K562 (cell line): ENCODE measurements around the gene HRAS. TPM values are rescaled to one million over a fixed set of nuclear protein-coding genes. Genes with fewer than 3 reads are reported as not detected.
A peak's percentile ranks its signal among the peaks of the same experiment; 100 is the strongest.

Experiments
- BCLAF1 ChIP-seq, 2 experiments: fragments of 450-650 bp in 1 of 2; IDR thresholded peaks; 2 replicates each; pipeline ENCODE4 v1.6.1; 2011 to 2017; ENCODE audit warnings: low read depth in 2 of 2, antibody characterized with exemption in 1 of 2, borderline replicate concordance in 1 of 2, low read length in 1 of 2, mild to moderate bottlenecking in 1 of 2, mixed read lengths in 1 of 2; ENCODE audit not compliant: control insufficient read depth in 1 of 2
- CBX1 ChIP-seq: sonication (generic); IDR thresholded peaks from 2 replicates; pipeline ENCODE4 v1.6.1; 2016; ENCODE audit warnings: antibody characterized with exemption, low read depth, mild to moderate bottlenecking
- FOXA1 ChIP-seq: fragments of 450-650 bp; IDR thresholded peaks from 2 replicates; pipeline ENCODE4 v1.6.1; 2016; ENCODE audit warnings: mild to moderate bottlenecking, borderline replicate concordance
- RBFOX2 ChIP-seq: fragments of 200-400 bp; formaldehyde crosslinking; IDR thresholded peaks from 2 replicates; pipeline ENCODE4 v1.6.1; 2017; ENCODE audit warnings: low read depth, mild to moderate bottlenecking, low read length, moderate library complexity
- SIX5 ChIP-seq, 2 experiments: IDR thresholded peaks; 2 replicates each; pipeline ENCODE4 v1.6.1; 2011; ENCODE audit warnings: low read length in 2 of 2, borderline replicate concordance in 1 of 2, low read depth in 1 of 2, mild to moderate bottlenecking in 1 of 2, moderate library complexity in 1 of 2; ENCODE audit not compliant: insufficient read depth in 1 of 2
- ZC3H11A ChIP-seq: IDR thresholded peaks from 2 replicates; pipeline ENCODE4 v1.6.1; 2012; ENCODE audit warnings: low read depth, low read length, improper control_type of control experiment
- ZFP91 ChIP-seq: sonication (generic); formaldehyde crosslinking; IDR thresholded peaks from 2 replicates; pipeline ENCODE4 v1.8.0; 2022; ENCODE audit warnings: mild to moderate bottlenecking, missing genetic modification reagents
- ZNF57 ChIP-seq: fragments of 450-650 bp; formaldehyde crosslinking; IDR thresholded peaks from 2 replicates; pipeline ENCODE4 v1.4.0; 2020; ENCODE audit warnings: mild to moderate bottlenecking, moderate library complexity
- polyA plus RNA-seq, 8 experiments: library from polyadenylated mRNA; depleted of rRNA in 4 of 8; stranded (reverse) in 5 of 8; unstranded in 3 of 8; fragments of >200 nt; fragmentation: Nextera tagmentation in 2 of 8; fragmentation: Illumina TruSeq in 1 of 8; extraction: Ambion mirVana in 2 of 8; extraction: Trizol in 1 of 8; gene quantifications; 2 replicates each; pipeline versions ENCODE4 v1.2.1 to v1.2.3, GENCODE V29; 2011 to 2014; ENCODE audit warnings: inconsistent platforms in 1 of 8, missing spikeins in 1 of 8
- total RNA-seq, 7 experiments: library from RNA; depleted of rRNA in 6 of 7; stranded (reverse); fragments of >200 nt in 6 of 7; fragmentation: Illumina TruSeq in 2 of 7; extraction: Trizol in 2 of 7; gene quantifications; 2 replicates each; pipeline versions ENCODE4 v1.2.1 to v1.2.3, GENCODE V29; 2011 to 2021; ENCODE audit warnings: low replicate concordance in 1 of 7

The HRAS gene
- total and polyA plus RNA-seq, 9 of the 15 experiments (the other 6 are each of a cell fraction or from before 2014, with no cell fraction given) = 2.8 to 73.5 (median 29.6) TPM

GRCh38 chr11:532527-532985 is 2.8 kb downstream of the HRAS start (continued):
- TF ChIP-seq ZFP91 (CRISPR knock-in tag) (no peak), CBX1 (no peak), RBFOX2 (0 out of 2 replicates have a peak, but pooled peaks have one; percentile 45), BCLAF1 (IDR thresholded peaks at IDR 0.05; ENCODE audit: borderline replicate concordance in 1 of 2, control insufficient read depth in 1 of 2, low read depth in 2 of 2, low read length in 1 of 2) (no peak), SIX5 (IDR thresholded peaks at IDR 0.05; ENCODE audit: borderline replicate concordance in 1 of 2, insufficient read depth in 1 of 2, low read depth in 1 of 2, low read length in 2 of 2) (no peak), ZNF57 (CRISPR knock-in tag) (no peak), FOXA1 (no peak), ZC3H11A (no peak)
